ENCODE results near the gene PAK1. TPM values are rescaled to one million over a fixed set of nuclear protein-coding genes. Genes with fewer than 3 reads are reported as not detected.
"Not testable (repeated sequence)": the region's sequence is repeated elsewhere in the genome, so short reads cannot be mapped to it uniquely, and the experiment has no call there.

PAK1 gene
- total RNA-seq, 1 donor from 2014 or later = 8.8 TPM

GRCh38 chr11:77312107-77312506 lies 161.8 kb downstream of the PAK1 start:
- ATAC-seq (no peak), DNase-seq (ENCODE audit: low spot score) (no peak)

- ATAC-seq = no peak
- no peak for DNase-seq (ENCODE audit: low spot score)
Observed at GRCh38 chr11:77311701-77312100, 162.2 kb downstream of the PAK1 start.

GRCh38 chr11:77310721-77311120 lies 163.2 kb downstream of the PAK1 start:
- no peak for ATAC-seq
- no peak for DNase-seq (ENCODE audit: low spot score)

- DNase-seq (ENCODE audit: low spot score) (no peak), ATAC-seq (no peak)
Observed at GRCh38 chr11:77309401-77310085, 164.4 kb downstream of the PAK1 start.

GRCh38 chr11:77308838-77309237 lies 165.1 kb downstream of the PAK1 start:
- ATAC-seq (no peak), DNase-seq (ENCODE audit: low spot score) (no peak)

- no peak for DNase-seq (ENCODE audit: low spot score)
Observed at GRCh38 chr11:77303328-77303727, 170.6 kb downstream of the PAK1 start.

GRCh38 chr11:77302752-77303151 lies 171.1 kb downstream of the PAK1 start:
- ATAC-seq = peak; percentile 89
- DNase-seq (ENCODE audit: low spot score) = no peak

More at GRCh38 chr11:77303328-77303727, 170.6 kb downstream of the PAK1 start:
- no peak for ATAC-seq

- DNase-seq (ENCODE audit: low spot score) (no peak), ATAC-seq (peak; percentile 51)
Observed at GRCh38 chr11:77301510-77301909, 172.4 kb downstream of the PAK1 start, which contains the start of gene GDPD4. GDPD4 (minus strand) TSS chr11:77301686; CDS start chr11:77285137, 16,549 bp downstream.

- no peak for DNase-seq (ENCODE audit: low spot score)
- no peak for ATAC-seq
Observed at GRCh38 chr11:77300695-77301094, 173.2 kb downstream of the PAK1 start.

- ATAC-seq = peak; percentile 50
- not testable (repeated sequence) for DNase-seq (ENCODE audit: low spot score)
Observed at GRCh38 chr11:77300028-77300427, 173.9 kb downstream of the PAK1 start.

GRCh38 chr11:77299528-77299993 lies 174.3 kb downstream of the PAK1 start:
- DNase-seq (ENCODE audit: low spot score) (no peak), ATAC-seq (peak; percentile 24)

- no peak for ATAC-seq
- no peak for DNase-seq (ENCODE audit: low spot score)
Observed at GRCh38 chr11:77294040-77294439, 179.9 kb downstream of the PAK1 start.

- DNase-seq (ENCODE audit: low spot score) = no peak
- ATAC-seq = no peak
Observed at GRCh38 chr11:77289737-77290136, 184.2 kb downstream of the PAK1 start.

- ATAC-seq (no peak), DNase-seq (ENCODE audit: low spot score) (no peak)
Observed at GRCh38 chr11:77287615-77288273, 186.2 kb downstream of the PAK1 start.

- DNase-seq (ENCODE audit: low spot score) (no peak), ATAC-seq (no peak)
Observed at GRCh38 chr11:77287136-77287535, 186.8 kb downstream of the PAK1 start.

- DNase-seq (ENCODE audit: low spot score) = no peak
- ATAC-seq = peak; percentile 84
Observed at GRCh38 chr11:77284476-77285468, 189.1 kb downstream of the PAK1 start.

- ATAC-seq = no peak
- DNase-seq (ENCODE audit: low spot score) = no peak
Observed at GRCh38 chr11:77283101-77283500, 190.8 kb downstream of the PAK1 start.

GRCh38 chr11:77278595-77279506 lies 195.0 kb downstream of the PAK1 start:
- no peak for DNase-seq (ENCODE audit: low spot score)
- peak; percentile 89 for ATAC-seq

- ATAC-seq = no peak
Observed at GRCh38 chr11:77276271-77276670, 197.6 kb downstream of the PAK1 start.

More at GRCh38 chr11:77276271-77276670, 197.6 kb downstream of the PAK1 start:
- DNase-seq (ENCODE audit: low spot score) = no peak
